ENCODE measurements around the gene FBXW2.

- TF ChIP-seq CTCF (IDR thresholded peaks at IDR 0.05) = no peak
- TF ChIP-seq POLR2A (IDR thresholded peaks at IDR 0.05) = no peak
Measured at GRCh38 chr9:120745278-120745677, 47.9 kb downstream of the FBXW2 start.
